ENCODE data around the gene SASH1. TPM values are rescaled to one million over a fixed set of nuclear protein-coding genes. Genes with fewer than 3 reads are reported as not detected.

Gene SASH1
- total RNA-seq, 1 donor from 2014 or later, result 108 TPM

DNA sequence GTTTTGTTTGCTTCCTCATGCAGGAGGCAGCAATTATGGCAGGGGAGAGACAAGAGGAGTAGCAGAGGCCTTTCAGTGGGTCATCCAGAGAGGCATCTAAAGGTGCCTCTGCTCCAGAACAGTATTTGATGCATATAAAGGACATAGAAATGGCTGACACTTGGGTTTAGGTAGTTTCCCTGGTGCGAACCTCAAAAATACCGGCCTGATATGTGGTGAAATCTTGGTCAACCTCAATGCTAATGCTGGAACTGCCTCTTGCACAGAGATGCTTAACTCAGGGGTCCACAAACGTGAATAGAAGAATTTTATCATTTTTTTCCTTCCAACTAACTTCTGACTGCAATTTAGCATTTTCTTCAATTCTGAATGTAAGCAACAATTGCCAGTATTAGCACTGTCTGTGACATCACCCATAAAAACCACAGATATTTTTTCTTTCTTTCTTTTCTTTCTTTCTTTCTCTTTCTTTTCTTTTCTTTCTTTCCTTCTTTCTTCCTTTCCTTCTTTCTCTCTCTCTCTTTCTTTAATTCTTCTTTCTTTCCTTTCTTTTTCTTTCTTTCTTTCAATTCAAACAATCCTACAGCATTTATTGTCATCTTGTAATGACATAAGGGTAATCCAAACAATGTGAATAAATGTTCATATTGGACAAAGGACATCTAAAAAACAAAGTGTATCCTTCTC is 224.2 kb downstream of the SASH1 start:
- Histone ChIP-seq H3K27me3 (no peaks in the 10 kb centered on the region), H3K9me3 (no peaks in the 10 kb centered on the region), H3K36me3 (no peaks in the 10 kb centered on the region), H3K4me3 (no peak overlapping the region), H3K4me1 (peaks cover 4% of the 10 kb centered on the region), H3K27ac (no peak overlapping the region)
- TF ChIP-seq, protein P1, sequence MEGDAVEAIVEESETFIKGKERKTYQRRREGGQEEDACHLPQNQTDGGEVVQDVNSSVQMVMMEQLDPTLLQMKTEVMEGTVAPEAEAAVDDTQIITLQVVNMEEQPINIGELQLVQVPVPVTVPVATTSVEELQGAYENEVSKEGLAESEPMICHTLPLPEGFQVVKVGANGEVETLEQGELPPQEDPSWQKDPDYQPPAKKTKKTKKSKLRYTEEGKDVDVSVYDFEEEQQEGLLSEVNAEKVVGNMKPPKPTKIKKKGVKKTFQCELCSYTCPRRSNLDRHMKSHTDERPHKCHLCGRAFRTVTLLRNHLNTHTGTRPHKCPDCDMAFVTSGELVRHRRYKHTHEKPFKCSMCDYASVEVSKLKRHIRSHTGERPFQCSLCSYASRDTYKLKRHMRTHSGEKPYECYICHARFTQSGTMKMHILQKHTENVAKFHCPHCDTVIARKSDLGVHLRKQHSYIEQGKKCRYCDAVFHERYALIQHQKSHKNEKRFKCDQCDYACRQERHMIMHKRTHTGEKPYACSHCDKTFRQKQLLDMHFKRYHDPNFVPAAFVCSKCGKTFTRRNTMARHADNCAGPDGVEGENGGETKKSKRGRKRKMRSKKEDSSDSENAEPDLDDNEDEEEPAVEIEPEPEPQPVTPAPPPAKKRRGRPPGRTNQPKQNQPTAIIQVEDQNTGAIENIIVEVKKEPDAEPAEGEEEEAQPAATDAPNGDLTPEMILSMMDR (IDR thresholded peaks at IDR 0.05), result no peak
- DNase-seq, result no peak
- intact Hi-C loops (cut with DNase I), result no loop called here
- no peak for ATAC-seq

DNA sequence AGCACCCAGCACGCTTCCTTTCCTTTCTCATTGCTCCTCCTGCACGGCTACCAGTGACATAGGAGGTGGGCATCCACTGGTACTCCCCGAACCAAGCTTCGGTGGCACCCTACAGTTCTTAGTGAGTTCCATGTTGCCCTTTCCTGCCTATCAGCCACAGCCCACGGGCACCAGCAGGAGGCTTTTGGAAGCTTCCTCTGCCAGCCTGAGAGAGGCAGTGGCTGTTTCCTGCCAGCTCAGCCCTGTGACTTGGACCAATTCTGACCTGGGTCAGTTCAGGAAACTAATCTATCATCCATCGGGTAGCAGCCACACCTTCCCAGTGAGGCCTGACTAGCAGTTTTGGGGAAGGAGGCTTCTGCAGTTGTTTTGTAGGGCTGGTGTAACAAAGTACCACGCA is 227.8 kb downstream of the SASH1 start:
- TF ChIP-seq, protein P1 (IDR thresholded peaks at IDR 0.05), result no peak
- H3K4me1 ChIP-seq, result peaks cover 4% of the 10 kb centered on the region
- intact Hi-C loops (cut with DNase I), result no loop called here
- H3K27me3 ChIP-seq, result no peaks in the 10 kb centered on the region
- DNase-seq (no peak), ATAC-seq (no peak)
- no peak overlapping the region for H3K27ac ChIP-seq
- H3K36me3 ChIP-seq, result no peaks in the 10 kb centered on the region
- no peaks in the 10 kb centered on the region for H3K9me3 ChIP-seq
- H3K4me3 ChIP-seq, result no peak overlapping the region

DNA sequence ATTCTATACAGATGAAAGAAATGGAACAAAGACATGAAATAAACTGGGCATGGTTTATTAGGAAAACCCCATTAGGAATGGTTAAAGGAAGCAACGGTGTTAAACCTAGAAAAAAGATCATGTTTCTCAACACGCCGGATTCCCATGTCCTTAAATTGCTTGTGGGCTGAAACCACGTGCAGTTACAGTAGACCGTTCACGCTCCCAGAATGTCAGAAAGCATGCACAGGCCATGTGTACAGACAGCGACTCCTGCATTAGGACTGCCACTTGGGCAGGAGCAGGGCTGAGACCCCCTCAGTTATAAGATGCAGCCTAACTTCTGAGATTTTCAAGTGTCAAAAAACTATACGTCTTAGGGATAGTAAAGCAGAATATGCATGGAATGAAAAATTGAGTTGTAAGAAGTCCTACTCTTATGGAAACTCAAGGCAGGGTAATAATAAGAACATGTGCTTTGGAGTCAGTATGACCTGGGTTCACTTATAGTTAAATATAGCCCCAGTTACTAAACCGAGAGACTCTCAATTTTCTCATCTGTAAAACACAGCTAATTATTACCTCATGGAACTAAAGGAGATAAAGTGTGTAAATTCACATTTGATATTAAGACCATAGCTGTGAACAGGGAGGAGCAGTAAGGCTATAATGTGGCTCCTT is 230.2 kb downstream of the SASH1 start:
- no peaks in the 10 kb centered on the region for H3K27me3 ChIP-seq
- H3K36me3 ChIP-seq, result no peaks in the 10 kb centered on the region
- no peak for DNase-seq
- TF ChIP-seq, protein P1 (IDR thresholded peaks at IDR 0.05), result no peak
- no peak overlapping the region for H3K4me3 ChIP-seq
- H3K27ac ChIP-seq, result no peak overlapping the region
- intact Hi-C loops (cut with DNase I), result no loop called here
- ATAC-seq, result no peak
- H3K9me3 ChIP-seq, result no peaks in the 10 kb centered on the region
- H3K4me1 ChIP-seq, result no peaks in the 10 kb centered on the region

DNA sequence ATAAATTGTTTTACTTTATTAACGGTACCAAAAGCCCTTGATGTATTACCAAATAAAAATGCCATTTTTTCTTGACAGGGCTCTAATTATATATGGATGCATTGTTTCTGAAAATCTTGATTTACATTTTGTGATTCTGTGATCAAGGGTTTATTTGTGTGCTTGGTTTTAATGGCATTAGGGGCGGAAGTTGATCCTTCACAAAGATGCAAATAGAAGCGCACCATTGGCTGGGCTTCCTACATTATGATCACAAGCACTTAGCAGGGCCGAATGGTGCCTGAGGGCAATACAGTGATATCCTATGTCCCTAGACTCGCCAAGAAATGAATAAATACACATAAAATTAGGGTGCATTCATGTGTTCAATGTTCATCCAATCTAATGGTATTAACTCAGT is 231.3 kb downstream of the SASH1 start:
- H3K27me3 ChIP-seq, result no peaks in the 10 kb centered on the region
- ATAC-seq (no peak), DNase-seq (no peak)
- H3K27ac ChIP-seq, result no peak overlapping the region
- intact Hi-C loops (cut with DNase I), result no loop called here
- H3K4me1 ChIP-seq, result no peaks in the 10 kb centered on the region
- no peak overlapping the region for H3K4me3 ChIP-seq
- H3K9me3 ChIP-seq, result no peaks in the 10 kb centered on the region
- TF ChIP-seq, protein P1 (IDR thresholded peaks at IDR 0.05), result no peak
- no peaks in the 10 kb centered on the region for H3K36me3 ChIP-seq

DNA sequence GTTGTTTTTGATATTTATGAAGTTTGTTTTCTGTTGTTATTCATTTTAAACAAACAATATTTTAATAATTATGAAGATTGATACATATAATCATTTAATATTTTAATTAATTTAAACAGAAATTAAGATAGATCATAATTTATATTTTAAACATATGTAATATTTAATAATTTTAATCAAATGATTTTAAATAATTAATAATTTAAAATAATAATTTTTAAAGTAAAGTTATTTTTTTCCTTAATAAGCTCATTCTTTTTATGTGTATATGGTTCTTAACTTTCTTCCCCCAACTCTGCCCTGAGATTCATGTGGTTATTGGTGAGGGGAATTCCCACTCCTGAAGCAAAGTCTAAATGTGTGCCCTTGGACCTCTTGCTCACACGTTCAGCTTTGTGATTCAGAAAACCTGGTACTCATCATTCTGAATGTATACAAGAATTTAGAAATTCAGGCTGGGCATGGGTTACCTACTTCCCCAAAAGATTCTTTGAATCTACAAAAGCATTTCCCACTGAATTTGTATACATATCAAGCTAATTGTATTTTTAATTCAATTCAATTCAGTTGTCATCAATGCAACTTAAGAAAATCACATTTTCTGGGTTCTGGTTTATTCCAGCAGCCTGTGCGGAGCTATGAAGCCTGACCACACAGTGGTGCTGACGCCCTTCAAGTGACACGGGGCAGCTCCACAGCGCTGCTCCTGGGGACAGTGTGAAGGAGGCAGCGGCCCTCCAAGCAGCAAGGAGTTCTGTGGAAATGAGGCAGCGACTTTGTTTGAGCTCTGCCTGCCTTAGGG is 235.2 kb downstream of the SASH1 start:
- Histone ChIP-seq H3K9me3 (no peaks in the 10 kb centered on the region), H3K36me3 (no peaks in the 10 kb centered on the region), H3K4me1 (no peaks in the 10 kb centered on the region), H3K4me3 (no peak overlapping the region), H3K27ac (no peak overlapping the region), H3K27me3 (no peaks in the 10 kb centered on the region)
- ATAC-seq (peak; percentile 100), DNase-seq (peak; percentile 89)
- intact Hi-C loops (cut with DNase I), result no loop called here
- TF ChIP-seq, protein P1 (IDR thresholded peaks at IDR 0.05), result peak; percentile 88

Data from upper lobe of right lung (tissue), 1 donor.